ENCODE data around the gene UTP3.

DNA sequence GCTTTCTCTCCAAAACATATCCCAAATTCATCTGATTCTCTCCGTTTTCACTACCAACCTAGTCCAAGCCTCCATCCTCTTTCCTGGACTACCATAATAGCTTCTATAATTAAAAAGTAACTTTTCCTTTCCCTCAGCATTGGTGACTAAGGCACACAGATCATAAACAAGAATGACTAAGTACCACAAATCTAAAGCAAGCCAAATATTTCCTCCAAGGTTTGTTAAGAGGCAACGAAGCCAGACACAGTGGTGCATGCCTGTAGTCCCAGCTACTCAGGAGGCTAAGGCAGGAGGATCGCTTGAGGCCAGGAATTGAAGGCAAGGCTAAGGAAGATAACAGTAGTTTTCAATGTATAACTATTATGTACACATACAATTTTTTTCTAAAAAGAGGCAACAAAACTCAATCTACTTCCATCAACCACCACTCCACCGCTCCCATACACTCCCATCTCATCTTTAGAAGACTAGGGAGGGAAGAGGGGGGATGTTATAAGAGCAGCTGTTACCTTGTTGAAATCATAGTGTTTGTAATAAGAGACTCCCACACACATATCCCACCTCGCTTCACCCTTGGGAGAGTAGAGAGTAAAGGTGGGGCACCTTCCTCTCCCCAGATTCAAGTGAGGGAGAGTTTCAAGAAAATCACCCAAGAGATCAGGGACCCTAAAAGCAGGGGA is 17.9 kb upstream of the UTP3 start:
- TF ChIP-seq, protein P1, sequence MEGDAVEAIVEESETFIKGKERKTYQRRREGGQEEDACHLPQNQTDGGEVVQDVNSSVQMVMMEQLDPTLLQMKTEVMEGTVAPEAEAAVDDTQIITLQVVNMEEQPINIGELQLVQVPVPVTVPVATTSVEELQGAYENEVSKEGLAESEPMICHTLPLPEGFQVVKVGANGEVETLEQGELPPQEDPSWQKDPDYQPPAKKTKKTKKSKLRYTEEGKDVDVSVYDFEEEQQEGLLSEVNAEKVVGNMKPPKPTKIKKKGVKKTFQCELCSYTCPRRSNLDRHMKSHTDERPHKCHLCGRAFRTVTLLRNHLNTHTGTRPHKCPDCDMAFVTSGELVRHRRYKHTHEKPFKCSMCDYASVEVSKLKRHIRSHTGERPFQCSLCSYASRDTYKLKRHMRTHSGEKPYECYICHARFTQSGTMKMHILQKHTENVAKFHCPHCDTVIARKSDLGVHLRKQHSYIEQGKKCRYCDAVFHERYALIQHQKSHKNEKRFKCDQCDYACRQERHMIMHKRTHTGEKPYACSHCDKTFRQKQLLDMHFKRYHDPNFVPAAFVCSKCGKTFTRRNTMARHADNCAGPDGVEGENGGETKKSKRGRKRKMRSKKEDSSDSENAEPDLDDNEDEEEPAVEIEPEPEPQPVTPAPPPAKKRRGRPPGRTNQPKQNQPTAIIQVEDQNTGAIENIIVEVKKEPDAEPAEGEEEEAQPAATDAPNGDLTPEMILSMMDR (conservative IDR thresholded peaks at IDR 0.05; ENCODE audit: low read length): no peak
- TF ChIP-seq EZH2phosphoT487 (IDR thresholded peaks at IDR 0.05; ENCODE audit: borderline replicate concordance, low read depth, low read length): no peak
